ENCODE results near the gene ORM1.
"Not testable (repeated sequence)": the region's sequence is repeated elsewhere in the genome, so short reads cannot be mapped to it uniquely, and the experiment has no call there.

Gene ORM1

DNA sequence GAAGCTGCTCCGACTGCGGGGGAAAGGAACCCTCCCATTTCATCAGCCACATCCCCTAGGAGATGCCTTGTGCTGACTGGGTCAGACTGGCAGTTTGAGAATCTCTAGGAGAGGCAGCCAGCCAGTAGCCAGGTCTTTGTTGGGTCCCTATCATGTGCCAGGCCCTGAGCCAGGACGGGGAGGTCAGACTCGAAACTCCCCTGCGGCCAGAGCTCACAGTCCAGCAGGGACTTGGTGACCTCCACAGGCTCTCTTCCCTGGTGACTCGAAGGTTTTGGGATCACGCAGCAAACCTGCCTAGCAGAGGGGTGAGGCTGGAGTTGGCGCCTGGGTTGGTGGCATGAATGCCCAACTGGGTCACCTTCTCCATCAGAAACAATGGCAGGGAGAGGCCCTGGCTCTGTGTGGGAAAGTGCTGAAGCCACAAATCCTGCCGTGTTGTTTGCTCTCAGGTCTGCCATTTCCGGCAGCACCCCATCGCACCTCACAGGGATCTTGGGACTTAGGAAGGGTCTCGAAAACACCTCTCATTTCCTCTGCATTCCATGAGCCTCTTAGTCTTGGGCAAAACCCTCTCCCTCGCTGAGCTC is 14.4 kb upstream of the ORM1 start:
- DNase-seq (ENCODE audit: low read depth in 2 of 2) = no peak

- no peak for DNase-seq (ENCODE audit: low read depth in 2 of 2)
Measured at GRCh38 chr9:114309096-114309495, 13.8 kb upstream of the ORM1 start.

DNA sequence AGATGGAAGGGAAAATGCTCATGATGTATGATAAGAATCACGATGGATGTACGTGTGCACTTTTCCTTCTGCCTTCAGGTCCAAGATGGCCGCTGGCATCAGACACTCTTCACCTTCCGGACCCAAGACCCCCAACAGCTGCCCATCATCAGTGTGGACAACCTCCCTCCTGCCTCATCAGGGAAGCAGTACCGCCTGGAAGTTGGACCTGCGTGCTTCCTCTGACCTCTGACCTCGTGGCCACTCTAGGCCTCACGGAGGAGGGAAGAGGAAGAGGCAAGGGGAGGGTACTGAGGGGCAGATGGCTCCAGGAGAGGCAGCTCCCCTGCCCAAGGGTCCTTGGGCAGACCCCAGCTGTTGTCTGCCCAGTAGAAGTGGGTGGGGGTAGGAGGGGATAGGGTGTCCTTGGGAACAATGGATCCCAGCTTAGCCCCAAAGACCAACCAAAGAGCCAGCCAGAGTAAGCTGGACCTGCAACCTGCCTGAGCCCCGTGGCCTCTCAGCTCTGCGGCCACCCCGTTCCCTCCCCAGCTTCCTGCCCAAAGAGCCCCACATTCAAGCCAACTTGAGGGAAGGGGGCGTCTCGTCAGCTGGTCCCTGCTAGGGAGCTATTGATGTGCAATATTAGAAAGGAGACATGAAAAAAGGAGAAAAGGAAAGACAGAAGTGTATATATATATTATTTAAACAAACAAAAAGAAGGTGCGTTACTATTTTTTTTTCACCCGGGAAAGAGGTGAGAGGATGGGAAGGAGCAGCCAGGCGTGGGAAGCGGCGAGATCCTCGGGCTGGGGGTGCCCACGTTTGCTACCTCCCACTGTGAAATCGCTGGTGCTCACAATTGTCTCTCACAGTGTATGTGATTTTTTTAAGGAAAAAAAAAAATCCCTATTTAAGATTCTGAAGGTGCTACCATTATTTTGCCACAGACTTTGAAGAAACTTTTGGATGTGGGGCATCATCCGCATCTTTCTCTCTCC is 12.1 kb upstream of the ORM1 start:
- DNase-seq (ENCODE audit: low read depth in 2 of 2) = no peak

DNA sequence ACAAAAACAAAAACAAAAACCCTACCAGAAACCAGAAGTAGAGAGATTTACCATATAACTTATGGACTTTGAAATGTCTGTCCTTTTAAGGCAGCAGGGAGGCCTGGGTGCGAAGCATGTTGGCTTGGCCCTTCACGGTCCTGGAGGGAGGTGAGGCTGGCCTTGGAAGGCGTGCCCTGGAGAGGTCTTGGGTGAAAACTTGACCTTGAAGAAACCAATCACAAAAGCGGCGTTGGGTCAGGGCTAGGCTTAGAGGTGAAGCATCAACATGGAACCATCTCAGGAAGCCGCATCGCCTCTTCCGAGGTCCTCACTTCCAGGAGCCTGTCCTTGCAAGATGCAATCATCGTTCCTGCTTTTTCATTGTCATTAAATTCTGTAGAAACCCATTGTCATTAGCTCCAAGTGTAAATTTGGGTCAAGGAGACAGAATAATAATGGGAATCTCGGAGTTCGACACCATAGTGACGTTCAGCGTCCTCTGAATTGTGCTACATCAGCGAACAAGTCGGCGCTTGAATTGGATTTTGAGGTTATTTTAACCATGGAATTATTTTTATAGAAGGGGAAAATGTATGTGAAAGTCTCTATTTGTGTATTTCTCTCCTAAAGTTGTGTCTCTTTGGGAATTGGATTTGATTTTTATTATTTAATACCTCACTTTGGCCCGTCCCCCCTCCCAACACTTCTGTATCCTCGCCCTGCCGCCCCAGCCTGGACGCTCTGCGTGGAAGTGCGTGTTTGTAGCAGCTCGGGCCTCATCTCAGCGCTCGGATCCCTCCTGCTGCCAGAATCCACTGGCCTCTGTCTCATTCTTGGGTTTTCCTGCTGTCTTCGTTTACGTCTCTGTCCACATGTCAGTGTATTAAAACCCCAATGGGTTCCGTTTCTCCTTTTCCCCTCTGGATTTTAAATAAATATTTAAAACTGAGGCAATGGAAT is 11.1 kb upstream of the ORM1 start:
- no peak for DNase-seq (ENCODE audit: low read depth in 2 of 2)

- DNase-seq (ENCODE audit: low read depth in 2 of 2) = no peak
Measured at GRCh38 chr9:114312513-114312875, 10.4 kb upstream of the ORM1 start.

GRCh38 chr9:114313186-114313585 is 9.7 kb upstream of the ORM1 start:
- DNase-seq (ENCODE audit: low read depth in 2 of 2) = no peak

- no peak for DNase-seq (ENCODE audit: low read depth in 2 of 2)
Measured at GRCh38 chr9:114314256-114314867, 8.5 kb upstream of the ORM1 start.

- DNase-seq (ENCODE audit: low read depth in 2 of 2) = no peak
Measured at GRCh38 chr9:114314881-114315722, 7.8 kb upstream of the ORM1 start.

DNA sequence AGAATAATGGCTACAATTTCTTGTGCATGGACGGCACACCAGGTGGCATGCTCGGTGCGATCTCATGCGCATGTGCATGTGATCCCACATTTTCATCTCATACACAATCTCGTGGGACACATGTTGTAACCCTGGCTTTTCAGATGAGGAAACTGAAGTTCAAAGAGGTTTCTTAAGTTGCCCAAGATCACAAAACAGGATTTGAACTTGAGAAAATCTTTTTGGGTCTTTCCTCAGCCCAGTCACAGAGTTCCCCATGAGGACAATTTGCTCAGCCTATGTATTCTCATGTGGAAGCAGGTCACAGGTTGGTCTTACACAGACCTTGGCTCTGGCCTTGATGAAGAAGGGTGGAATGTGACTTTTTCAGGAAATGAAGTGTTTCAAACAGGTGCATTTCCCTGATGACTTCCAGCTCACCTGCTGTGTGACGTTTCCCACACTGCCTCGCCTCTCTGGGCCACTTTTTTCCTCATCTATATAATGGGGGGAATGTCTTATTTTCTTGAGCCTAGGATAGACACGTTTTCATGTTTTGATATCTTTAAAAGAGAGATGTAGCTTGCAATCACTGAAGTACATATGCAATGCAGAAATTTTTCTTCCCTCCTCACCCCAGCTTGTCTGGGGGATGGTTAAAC is 7.1 kb upstream of the ORM1 start:
- no peak for DNase-seq (ENCODE audit: low read depth in 2 of 2)

- DNase-seq (ENCODE audit: low read depth in 2 of 2) = no peak
Measured at GRCh38 chr9:114316605-114317230, 6.2 kb upstream of the ORM1 start.

- DNase-seq (ENCODE audit: low read depth in 2 of 2) = no peak
Measured at GRCh38 chr9:114317665-114318357, 5.1 kb upstream of the ORM1 start.

GRCh38 chr9:114318416-114318815 is 4.5 kb upstream of the ORM1 start:
- no peak for DNase-seq (ENCODE audit: low read depth in 2 of 2)

- no peak for DNase-seq (ENCODE audit: low read depth in 2 of 2)
Measured at GRCh38 chr9:114319147-114319546, 3.8 kb upstream of the ORM1 start.

DNA sequence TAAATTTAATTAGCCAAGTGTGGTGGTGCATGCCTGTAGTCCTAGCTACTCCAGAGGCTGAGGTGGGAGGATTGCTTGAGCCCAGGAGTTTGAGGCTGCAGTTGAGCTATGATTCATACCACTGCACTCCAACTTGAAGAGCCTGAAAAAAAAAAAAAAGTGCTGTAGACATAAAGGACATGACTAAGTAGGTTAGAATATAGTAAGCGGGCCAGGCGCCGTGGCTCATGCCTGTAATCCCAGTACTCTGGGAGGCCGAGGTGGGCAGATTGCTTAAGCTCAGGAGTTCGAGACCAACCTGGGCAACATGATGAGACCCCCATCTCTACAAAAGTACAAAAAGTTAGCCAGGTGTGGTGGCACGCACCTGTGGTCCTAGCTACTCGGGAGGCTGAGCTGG is 2.2 kb upstream of the ORM1 start:
- DNase-seq (ENCODE audit: low read depth in 2 of 2) = not testable (repeated sequence)

DNA sequence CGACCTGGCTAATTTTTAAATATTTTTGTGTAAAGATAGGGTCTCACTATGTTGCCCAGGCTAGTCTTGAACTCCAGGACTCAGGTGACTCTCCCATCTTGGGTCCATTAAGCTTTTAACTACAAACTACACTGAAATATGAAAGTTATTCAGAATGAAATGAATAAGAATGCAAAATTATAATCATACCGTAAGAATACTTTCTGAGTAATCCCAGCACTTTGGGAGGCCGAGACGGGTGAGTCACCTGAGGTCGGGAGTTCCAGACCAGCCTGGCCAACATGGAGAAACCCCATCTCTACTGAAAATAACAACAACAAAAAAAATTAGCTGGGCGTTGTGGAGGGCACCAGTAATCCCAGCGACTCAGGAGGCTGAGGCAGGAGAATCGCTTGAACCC is 1.1 kb upstream of the ORM1 start:
- no peak for DNase-seq (ENCODE audit: low read depth in 2 of 2)

DNA sequence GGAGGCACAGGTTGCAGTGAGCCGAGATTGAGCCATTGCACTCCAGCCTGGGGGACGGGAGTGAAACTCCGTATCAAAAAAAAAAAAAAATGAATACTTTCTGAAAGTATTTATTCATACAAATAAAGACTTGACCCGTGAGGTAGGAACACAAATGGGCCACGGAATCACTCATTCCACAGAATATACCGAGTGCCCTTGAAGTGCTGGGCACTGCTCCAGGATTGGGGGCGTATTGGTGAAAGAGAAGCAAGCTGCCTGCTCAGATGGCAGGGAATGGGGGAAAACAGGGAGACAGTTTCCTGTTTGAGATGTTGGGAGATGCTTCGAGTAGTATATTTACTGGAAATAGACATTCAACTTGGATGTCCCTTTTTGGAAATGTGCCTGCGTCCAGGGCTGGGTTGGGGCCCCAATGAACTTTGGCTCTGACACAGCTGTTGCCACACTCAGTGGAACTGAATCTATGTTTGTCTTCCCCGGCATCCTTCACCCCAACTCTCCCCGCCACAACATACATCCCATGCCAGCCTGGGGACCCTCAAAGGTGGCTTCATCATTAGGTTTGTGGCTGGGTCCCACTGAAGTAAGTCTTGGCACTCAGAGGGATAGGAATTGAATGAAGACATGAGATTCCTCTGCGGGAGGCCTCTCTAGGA is 609 bp upstream of the ORM1 start:
- DNase-seq (ENCODE audit: low read depth in 2 of 2) = not testable (repeated sequence)

DNA sequence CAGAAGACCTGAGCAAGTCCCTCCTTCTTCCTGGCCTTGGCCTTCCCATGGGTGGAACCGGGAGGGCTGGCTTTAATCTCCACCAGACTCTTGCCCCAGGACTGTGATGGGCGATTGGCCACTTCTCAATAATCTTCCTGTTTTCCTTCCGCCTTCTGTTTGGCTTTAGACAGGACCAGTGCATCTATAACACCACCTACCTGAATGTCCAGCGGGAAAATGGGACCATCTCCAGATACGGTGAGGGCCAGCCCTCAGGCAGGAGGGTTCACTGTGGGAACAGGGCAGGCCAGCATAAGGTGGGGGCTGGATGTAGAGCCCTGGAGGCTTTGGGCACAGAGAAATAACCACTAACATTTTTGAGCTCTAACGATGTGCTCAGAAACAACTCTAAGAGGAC is 951 bp downstream of the ORM1 start:
- DNase-seq (ENCODE audit: low read depth in 2 of 2) = not testable (repeated sequence)

DNA sequence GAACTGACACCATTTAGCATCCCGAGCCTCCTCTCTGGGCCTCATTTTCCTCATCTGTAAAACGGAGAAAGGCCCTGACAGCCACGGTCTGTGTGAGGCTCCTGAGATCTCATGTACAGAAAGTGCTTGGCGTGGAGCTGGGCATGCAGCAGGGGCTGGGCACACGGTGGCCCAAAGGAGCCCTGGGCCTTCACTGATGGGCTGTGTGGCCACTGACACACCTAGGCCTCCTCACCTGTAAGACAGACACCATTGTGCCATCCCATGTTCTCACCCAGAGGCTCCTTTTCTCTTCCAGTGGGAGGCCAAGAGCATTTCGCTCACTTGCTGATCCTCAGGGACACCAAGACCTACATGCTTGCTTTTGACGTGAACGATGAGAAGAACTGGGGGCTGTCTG is 1.6 kb downstream of the ORM1 start:
- no peak for DNase-seq (ENCODE audit: low read depth in 2 of 2)

- DNase-seq (ENCODE audit: low read depth in 2 of 2) = not testable (repeated sequence)
Measured at GRCh38 chr9:114324965-114325364, 2.1 kb downstream of the ORM1 start.

Measured in activated CD4-positive, alpha-beta T cell treated with anti-CD3 and anti-CD28 coated beads for 24 hours (primary cell).